ENCODE data around the gene MYOM3. TPM values are rescaled to one million over a fixed set of nuclear protein-coding genes. Genes with fewer than 3 reads are reported as not detected.

MYOM3 gene
- total RNA-seq, 1 experiment from 2014 or later = 0.04 TPM

GRCh38 chr1:24077278-24077978 is 34.5 kb downstream of the MYOM3 start:
- no peaks in the 10 kb centered on the region for H3K4me1 ChIP-seq (ENCODE audit: insufficient read depth, low read length)
- ATAC-seq = no peak
- no peak overlapping the region for H3K27ac ChIP-seq (ENCODE audit: low read length)
- no peaks in the 10 kb centered on the region for H3K9me2 ChIP-seq (replicated peaks; ENCODE audit: low read length)
- BruUV-seq (replicated peaks) = no TSS peak
- no peak for TF ChIP-seq EZH2phosphoT487 (IDR thresholded peaks at IDR 0.05; ENCODE audit: borderline replicate concordance, low read length)
- TF ChIP-seq EZH2 (IDR thresholded peaks at IDR 0.05; ENCODE audit: low read length, unreplicated experiment) = no peak
- no peak overlapping the region for H3K4me3 ChIP-seq (ENCODE audit: low read length)
- no peaks in the 10 kb centered on the region for H3K27me3 ChIP-seq (ENCODE audit: low read length)
- H3K4me2 ChIP-seq (ENCODE audit: low read length) = no peak overlapping the region
- no peak for DNase-seq
- H3K9ac ChIP-seq (ENCODE audit: low read length) = no peak overlapping the region
- intact Hi-C loops (cut with micrococcal nuclease) = no loop called here
- no peak overlapping the region for H2AFZ ChIP-seq (ENCODE audit: low read length)
- no peaks in the 10 kb centered on the region for H3K36me3 ChIP-seq (ENCODE audit: low read depth, low read length)
- POLR2A ChIA-PET (ENCODE audit: unreplicated experiment) = no interaction called here
- no peaks in the 10 kb centered on the region for H3F3A ChIP-seq (ENCODE audit: low read length, unreplicated experiment)
- no peaks in the 10 kb centered on the region for H4K20me1 ChIP-seq (ENCODE audit: low read length)
- no peaks in the 10 kb centered on the region for H3K9me3 ChIP-seq (ENCODE audit: low read length)
- H3K79me2 ChIP-seq (ENCODE audit: low read length) = no peaks in the 10 kb centered on the region
- CTCF ChIA-PET = no interaction called here

DNA sequence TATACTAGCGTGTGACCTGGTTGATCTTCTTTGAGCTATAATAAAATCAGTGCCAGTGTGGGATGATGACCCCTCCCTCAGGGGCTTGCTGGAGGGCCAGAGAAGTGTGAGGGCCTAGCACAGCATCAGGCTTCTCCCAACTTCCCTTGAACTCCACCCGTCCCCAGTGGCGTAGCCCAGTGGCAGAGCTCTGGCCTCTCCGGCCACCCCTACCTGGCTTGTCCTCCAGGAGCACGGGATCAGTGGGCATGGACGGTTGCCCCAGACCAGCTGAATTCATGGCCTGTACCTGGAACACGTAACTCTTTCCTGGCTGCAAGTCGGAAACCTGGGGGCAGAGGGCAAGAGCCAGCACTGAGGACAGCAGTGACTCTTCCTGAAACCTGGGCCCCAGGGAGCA is 36.0 kb downstream of the MYOM3 start:
- no peaks in the 10 kb centered on the region for H3K9me2 ChIP-seq (replicated peaks; ENCODE audit: low read length)

DNA sequence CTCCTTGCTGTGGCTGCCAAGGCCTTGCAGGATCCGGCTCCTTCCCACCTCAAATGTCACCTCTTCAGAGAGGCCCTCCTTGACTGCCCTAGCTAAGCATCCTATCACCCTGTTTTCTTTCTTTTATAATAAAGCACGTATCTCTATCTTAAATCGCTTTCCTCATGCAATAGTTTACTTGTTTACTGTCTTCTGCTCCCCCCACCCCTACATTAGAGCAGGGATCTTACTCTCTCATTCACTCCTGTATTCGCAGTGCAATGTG is 36.4 kb downstream of the MYOM3 start:
- Histone ChIP-seq H3K9me2 (replicated peaks; ENCODE audit: low read length) (no peaks in the 10 kb centered on the region), H3K4me3 (ENCODE audit: low read length) (no peak overlapping the region), H3K27ac (ENCODE audit: low read length) (no peak overlapping the region), H3K79me2 (ENCODE audit: low read length) (no peaks in the 10 kb centered on the region), H3K9ac (ENCODE audit: low read length) (no peak overlapping the region), H3K27me3 (ENCODE audit: low read length) (no peaks in the 10 kb centered on the region), H3K9me3 (ENCODE audit: low read length) (no peaks in the 10 kb centered on the region), H3F3A (ENCODE audit: low read length, unreplicated experiment) (no peaks in the 10 kb centered on the region), H3K4me2 (ENCODE audit: low read length) (no peak overlapping the region), H3K36me3 (ENCODE audit: low read depth, low read length) (no peaks in the 10 kb centered on the region), H2AFZ (ENCODE audit: low read length) (no peak overlapping the region), H3K4me1 (ENCODE audit: insufficient read depth, low read length) (no peaks in the 10 kb centered on the region; the same call in 1 of the 2 replicates), H4K20me1 (ENCODE audit: low read length) (no peaks in the 10 kb centered on the region)
- DNase-seq = no peak
- intact Hi-C loops (cut with micrococcal nuclease) = no loop called here
- TF ChIP-seq, protein P1, sequence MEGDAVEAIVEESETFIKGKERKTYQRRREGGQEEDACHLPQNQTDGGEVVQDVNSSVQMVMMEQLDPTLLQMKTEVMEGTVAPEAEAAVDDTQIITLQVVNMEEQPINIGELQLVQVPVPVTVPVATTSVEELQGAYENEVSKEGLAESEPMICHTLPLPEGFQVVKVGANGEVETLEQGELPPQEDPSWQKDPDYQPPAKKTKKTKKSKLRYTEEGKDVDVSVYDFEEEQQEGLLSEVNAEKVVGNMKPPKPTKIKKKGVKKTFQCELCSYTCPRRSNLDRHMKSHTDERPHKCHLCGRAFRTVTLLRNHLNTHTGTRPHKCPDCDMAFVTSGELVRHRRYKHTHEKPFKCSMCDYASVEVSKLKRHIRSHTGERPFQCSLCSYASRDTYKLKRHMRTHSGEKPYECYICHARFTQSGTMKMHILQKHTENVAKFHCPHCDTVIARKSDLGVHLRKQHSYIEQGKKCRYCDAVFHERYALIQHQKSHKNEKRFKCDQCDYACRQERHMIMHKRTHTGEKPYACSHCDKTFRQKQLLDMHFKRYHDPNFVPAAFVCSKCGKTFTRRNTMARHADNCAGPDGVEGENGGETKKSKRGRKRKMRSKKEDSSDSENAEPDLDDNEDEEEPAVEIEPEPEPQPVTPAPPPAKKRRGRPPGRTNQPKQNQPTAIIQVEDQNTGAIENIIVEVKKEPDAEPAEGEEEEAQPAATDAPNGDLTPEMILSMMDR (conservative IDR thresholded peaks at IDR 0.05; ENCODE audit: low read depth, low read length) = no peak
- no peak for TF ChIP-seq EZH2phosphoT487 (IDR thresholded peaks at IDR 0.05; ENCODE audit: borderline replicate concordance, low read length)
- no peak for TF ChIP-seq EZH2 (IDR thresholded peaks at IDR 0.05; ENCODE audit: low read length, unreplicated experiment)
- CTCF ChIA-PET = no interaction called here
- no peak for ATAC-seq
- POLR2A ChIA-PET (ENCODE audit: unreplicated experiment) = no interaction called here
- BruUV-seq (replicated peaks) = no TSS peak

More for the DNA sequence above, 36.0 kb downstream of the MYOM3 start:
- ChIA-PET POLR2A (ENCODE audit: unreplicated experiment) (no interaction called here), CTCF (no interaction called here)
- intact Hi-C loops (cut with micrococcal nuclease) = no loop called here
- no peak overlapping the region for H2AFZ ChIP-seq (ENCODE audit: low read length)
- no peak overlapping the region for H3K4me2 ChIP-seq (ENCODE audit: low read length)
- ATAC-seq (no peak), DNase-seq (no peak)
- H4K20me1 ChIP-seq (ENCODE audit: low read length) = no peaks in the 10 kb centered on the region
- no TSS peak for BruUV-seq (replicated peaks)
- TF ChIP-seq EZH2phosphoT487 (IDR thresholded peaks at IDR 0.05; ENCODE audit: borderline replicate concordance, low read length) = no peak
- H3K27me3 ChIP-seq (ENCODE audit: low read length) = no peaks in the 10 kb centered on the region
- no peaks in the 10 kb centered on the region for H3K9me3 ChIP-seq (ENCODE audit: low read length)
- no peaks in the 10 kb centered on the region; the same call in 1 of the 2 replicates for H3K4me1 ChIP-seq (ENCODE audit: insufficient read depth, low read length)
- H3K4me3 ChIP-seq (ENCODE audit: low read length) = no peak overlapping the region
- no peak overlapping the region for H3K9ac ChIP-seq (ENCODE audit: low read length)
- H3K79me2 ChIP-seq (ENCODE audit: low read length) = no peaks in the 10 kb centered on the region
- no peaks in the 10 kb centered on the region for H3F3A ChIP-seq (ENCODE audit: low read length, unreplicated experiment)
- no peak overlapping the region for H3K27ac ChIP-seq (ENCODE audit: low read length)
- no peaks in the 10 kb centered on the region for H3K36me3 ChIP-seq (ENCODE audit: low read depth, low read length)

Data from PC-3 (cell line).